Measurements from ENCODE around the gene SPATS2. TPM values are rescaled to one million over a fixed set of nuclear protein-coding genes. Genes with fewer than 3 reads are reported as not detected.
A peak's percentile ranks its signal among the peaks of the same experiment; 100 is the strongest.

The SPATS2 gene
- total RNA-seq, 4 donors from 2014 or later, result 10.5 to 39.3 (median 21.0) TPM

GRCh38 chr12:49487605-49488004 is 120.3 kb downstream of the SPATS2 start:
- intact Hi-C loops (cut with DNase I; ENCODE audit: low total_unique reads), result no loop called here
- H3K36me3 ChIP-seq, result no peaks in the 10 kb centered on the region
- H3K4me3 ChIP-seq, result no peak overlapping the region
- H3K4me1 ChIP-seq, result no peaks in the 10 kb centered on the region
- no peak overlapping the region for H3K27ac ChIP-seq
- WGBS, 2 donors (ENCODE audit: low coverage in 1 of 2), result 93 to 100% methylated on average over 1 to 2 of the region's 2 CpGs
- DNase-seq, result no peak
- in situ Hi-C loops (cut with MboI; ENCODE audit: low pct_ligation_motif_present in 1 of 4, low pct_unique_long_range_greater_than_20kb in 1 of 4, low sequenced_read_pairs in 3 of 4), result no loop called here
- TF ChIP-seq POLR2A (IDR thresholded peaks at IDR 0.05) (no peak), EP300 (IDR thresholded peaks at IDR 0.05; ENCODE audit: low read depth) (no peak), POLR2AphosphoS5 (IDR thresholded peaks at IDR 0.05) (no peak), CTCF (IDR thresholded peaks at IDR 0.05) (no peak)
- no peaks in the 10 kb centered on the region for H3K9me3 ChIP-seq
- H3K27me3 ChIP-seq, result no peaks in the 10 kb centered on the region

DNA sequence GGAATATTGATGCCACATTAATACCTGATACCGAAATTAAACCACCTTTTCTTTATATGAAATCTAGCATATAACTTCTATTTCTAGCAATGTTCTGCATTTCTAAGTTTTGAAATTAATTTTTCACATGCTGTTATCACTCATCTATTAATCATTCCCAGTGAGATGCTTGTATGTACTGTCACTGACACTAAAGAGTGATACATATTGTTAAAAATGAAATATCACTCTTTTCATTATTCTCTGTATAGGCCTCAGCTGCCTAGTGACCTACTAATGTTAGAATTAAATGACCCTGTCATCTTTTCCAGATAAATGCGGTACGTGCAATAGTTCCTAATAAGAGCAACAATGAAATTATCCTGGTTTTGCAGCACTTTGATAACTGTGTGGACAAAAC is 121.9 kb downstream of the SPATS2 start:
- H3K27ac ChIP-seq, result no peak overlapping the region
- no peak for DNase-seq
- no peaks in the 10 kb centered on the region for H3K27me3 ChIP-seq
- TF ChIP-seq EP300 (IDR thresholded peaks at IDR 0.05; ENCODE audit: low read depth) (no peak), CTCF (IDR thresholded peaks at IDR 0.05) (no peak), POLR2A (IDR thresholded peaks at IDR 0.05) (no peak), POLR2AphosphoS5 (IDR thresholded peaks at IDR 0.05) (no peak)
- H3K9me3 ChIP-seq, result no peaks in the 10 kb centered on the region
- H3K36me3 ChIP-seq, result no peaks in the 10 kb centered on the region
- no peaks in the 10 kb centered on the region for H3K4me1 ChIP-seq
- no peak overlapping the region for H3K4me3 ChIP-seq
- WGBS, 2 donors (ENCODE audit: low coverage in 1 of 2), result 90 to 95% methylated on average over 3 of the region's 3 CpGs
- in situ Hi-C loops (cut with MboI; ENCODE audit: low pct_ligation_motif_present in 1 of 4, low pct_unique_long_range_greater_than_20kb in 1 of 4, low sequenced_read_pairs in 3 of 4) (no loop called here), intact Hi-C loops (cut with DNase I; ENCODE audit: low total_unique reads) (no loop called here)

DNA sequence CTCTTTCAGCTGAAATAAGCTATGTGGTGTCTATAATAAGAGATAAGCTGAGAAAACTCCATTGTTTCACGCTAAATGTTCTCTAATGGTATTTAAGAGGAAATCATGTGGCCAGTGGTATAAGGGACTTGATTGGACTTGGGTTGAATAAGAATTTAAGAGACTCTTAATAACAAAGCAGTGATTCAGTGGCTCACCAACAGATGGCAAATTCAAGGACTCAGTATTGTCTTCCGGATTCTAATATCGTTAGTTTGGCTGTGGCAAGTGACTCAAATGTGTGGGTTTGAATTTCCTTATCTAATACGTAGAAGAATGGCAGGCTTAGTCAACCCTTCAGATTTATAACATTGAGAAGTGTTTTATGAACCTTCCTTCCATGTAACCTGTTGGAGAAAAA is 122.5 kb downstream of the SPATS2 start:
- no peak overlapping the region for H3K27ac ChIP-seq
- no peaks in the 10 kb centered on the region for H3K27me3 ChIP-seq
- TF ChIP-seq CTCF (IDR thresholded peaks at IDR 0.05), result no peak
- no peak for TF ChIP-seq POLR2AphosphoS5 (IDR thresholded peaks at IDR 0.05)
- no peak for TF ChIP-seq EP300 (IDR thresholded peaks at IDR 0.05; ENCODE audit: low read depth)
- TF ChIP-seq POLR2A (IDR thresholded peaks at IDR 0.05), result no peak
- WGBS, 2 donors (ENCODE audit: low coverage in 1 of 2), result 94 to 96% methylated on average over 4 of the region's 4 CpGs
- intact Hi-C loops (cut with DNase I; ENCODE audit: low total_unique reads), result no loop called here
- DNase-seq, result no peak
- H3K36me3 ChIP-seq, result peaks cover 0 to 1% (median under 1%) of the 10 kb centered on the region in 4 donors
- no peaks in the 10 kb centered on the region for H3K9me3 ChIP-seq
- in situ Hi-C loops (cut with MboI; ENCODE audit: low pct_ligation_motif_present in 1 of 4, low pct_unique_long_range_greater_than_20kb in 1 of 4, low sequenced_read_pairs in 3 of 4), result no loop called here
- no peaks in the 10 kb centered on the region for H3K4me1 ChIP-seq
- H3K4me3 ChIP-seq, result no peak overlapping the region

DNA sequence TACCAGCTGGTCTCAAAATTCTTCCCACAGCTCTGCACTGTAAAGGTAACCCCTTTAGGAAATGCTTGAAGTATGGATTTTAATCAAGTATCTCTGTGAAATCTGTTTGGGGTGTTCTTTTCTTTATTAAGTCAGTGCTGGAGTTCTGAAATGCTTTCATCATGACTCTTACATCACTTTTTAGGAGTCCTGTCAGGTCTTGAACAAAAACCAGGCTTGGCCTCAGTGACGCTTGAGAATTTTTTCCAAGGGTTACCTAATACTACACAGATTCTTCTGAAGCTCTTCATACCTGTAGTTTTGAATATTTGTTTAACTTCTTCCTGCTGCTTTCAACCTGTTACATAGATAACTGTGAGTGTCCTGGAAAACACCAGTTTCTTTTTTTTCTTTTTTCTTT is 124.6 kb downstream of the SPATS2 start:
- H3K36me3 ChIP-seq, result peaks cover 0 to 19% (median 4%) of the 10 kb centered on the region in 4 donors
- H3K4me1 ChIP-seq, result no peaks in the 10 kb centered on the region
- in situ Hi-C loops (cut with MboI; ENCODE audit: low pct_ligation_motif_present in 1 of 4, low pct_unique_long_range_greater_than_20kb in 1 of 4, low sequenced_read_pairs in 3 of 4) (no loop called here), intact Hi-C loops (cut with DNase I; ENCODE audit: low total_unique reads) (no loop called here)
- WGBS, 2 donors (ENCODE audit: low coverage in 1 of 2), result 80 to 85% methylated on average over 1 of the region's 1 CpG
- H3K4me3 ChIP-seq, result no peak overlapping the region
- H3K27ac ChIP-seq, result peak overlapping the region in 2 of 4 donors; percentile 5 to 44
- TF ChIP-seq EP300 (IDR thresholded peaks at IDR 0.05; ENCODE audit: low read depth), result no peak
- no peak for TF ChIP-seq CTCF (IDR thresholded peaks at IDR 0.05)
- TF ChIP-seq POLR2AphosphoS5 (IDR thresholded peaks at IDR 0.05), result peak in 1 of 3 donors; percentile 62
- no peak for TF ChIP-seq POLR2A (IDR thresholded peaks at IDR 0.05)
- H3K27me3 ChIP-seq, result no peaks in the 10 kb centered on the region
- DNase-seq, result no peak
- no peaks in the 10 kb centered on the region for H3K9me3 ChIP-seq

Data from transverse colon (tissue), 4 donors.